ENCODE measurements around the gene PPM1M.

Gene PPM1M, protein sequence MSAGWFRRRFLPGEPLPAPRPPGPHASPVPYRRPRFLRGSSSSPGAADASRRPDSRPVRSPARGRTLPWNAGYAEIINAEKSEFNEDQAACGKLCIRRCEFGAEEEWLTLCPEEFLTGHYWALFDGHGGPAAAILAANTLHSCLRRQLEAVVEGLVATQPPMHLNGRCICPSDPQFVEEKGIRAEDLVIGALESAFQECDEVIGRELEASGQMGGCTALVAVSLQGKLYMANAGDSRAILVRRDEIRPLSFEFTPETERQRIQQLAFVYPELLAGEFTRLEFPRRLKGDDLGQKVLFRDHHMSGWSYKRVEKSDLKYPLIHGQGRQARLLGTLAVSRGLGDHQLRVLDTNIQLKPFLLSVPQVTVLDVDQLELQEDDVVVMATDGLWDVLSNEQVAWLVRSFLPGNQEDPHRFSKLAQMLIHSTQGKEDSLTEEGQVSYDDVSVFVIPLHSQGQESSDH

DNA sequence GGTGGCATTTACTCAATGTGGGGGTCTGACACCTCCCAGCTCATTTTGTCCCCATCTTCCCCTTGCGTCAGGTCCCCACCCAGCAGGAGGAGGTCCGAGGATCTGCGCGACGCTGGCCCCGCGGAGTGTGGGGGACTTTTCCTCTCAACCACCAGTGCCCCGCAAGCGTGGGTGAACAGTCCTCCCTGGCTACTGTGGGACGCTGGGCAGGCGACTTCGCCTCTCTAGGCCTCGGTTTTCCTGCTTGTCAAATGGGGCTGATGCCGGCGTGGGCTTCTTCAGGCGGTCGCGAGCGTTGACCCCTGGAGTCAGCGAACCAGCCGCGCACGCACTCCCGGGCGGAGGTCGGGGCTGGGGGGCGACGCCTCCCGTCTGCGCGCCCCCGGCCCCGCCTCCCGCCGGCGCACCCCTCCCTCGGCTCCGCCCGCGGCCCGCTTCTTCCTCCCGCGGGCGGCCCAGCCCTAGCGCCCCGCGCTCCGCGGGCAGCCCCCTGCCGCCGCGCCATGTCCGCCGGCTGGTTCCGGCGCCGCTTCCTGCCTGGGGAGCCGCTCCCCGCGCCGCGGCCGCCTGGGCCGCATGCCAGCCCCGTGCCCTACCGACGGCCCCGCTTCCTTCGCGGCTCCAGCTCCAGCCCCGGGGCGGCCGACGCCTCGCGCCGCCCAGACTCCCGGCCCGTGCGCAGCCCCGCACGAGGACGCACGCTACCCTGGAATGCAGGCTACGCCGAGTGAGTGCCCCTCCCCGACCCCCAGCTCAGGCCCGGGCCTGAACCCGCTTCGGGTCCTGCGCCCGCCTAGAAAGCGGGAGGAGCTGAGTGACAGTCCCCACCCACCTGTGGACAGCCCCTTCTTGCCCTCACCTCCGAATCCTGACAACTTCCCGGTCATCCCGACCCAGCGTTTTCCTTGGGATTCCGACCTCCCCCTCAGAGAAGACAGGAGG, at the start of gene PPM1M:
Gene PPM1M (plus strand): TSS at position 438 of the 942 bp plus-strand sequence. CDS start 66 bp downstream, at position 504.
- peak; percentile 63 for DNase-seq

DNA sequence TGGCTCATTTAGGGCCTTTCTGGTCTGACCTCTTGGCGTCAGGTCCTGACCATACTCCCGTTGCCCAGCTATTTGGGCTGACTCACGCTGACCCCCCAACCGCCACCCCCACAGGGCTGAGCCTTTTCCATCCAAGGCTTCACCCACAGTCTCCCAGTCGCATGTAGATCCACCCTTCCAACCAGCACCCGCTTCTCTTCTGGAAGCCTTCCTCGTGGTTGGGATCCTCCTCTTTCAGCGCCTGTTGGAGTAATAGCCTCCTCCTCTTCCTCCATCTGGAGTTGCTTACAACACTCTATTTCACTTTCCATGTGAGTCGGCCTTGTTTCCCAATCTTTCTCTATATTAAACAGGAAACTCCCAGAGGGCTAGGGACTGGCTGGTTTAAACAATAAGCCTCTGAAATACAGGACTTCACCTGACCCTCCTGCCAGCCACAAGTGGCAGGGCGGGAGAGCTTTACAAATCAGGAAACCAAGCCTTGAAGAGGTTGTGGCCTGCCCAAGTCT, 49.7 kb upstream of the PPM1M start:
- no peak for DNase-seq

DNA sequence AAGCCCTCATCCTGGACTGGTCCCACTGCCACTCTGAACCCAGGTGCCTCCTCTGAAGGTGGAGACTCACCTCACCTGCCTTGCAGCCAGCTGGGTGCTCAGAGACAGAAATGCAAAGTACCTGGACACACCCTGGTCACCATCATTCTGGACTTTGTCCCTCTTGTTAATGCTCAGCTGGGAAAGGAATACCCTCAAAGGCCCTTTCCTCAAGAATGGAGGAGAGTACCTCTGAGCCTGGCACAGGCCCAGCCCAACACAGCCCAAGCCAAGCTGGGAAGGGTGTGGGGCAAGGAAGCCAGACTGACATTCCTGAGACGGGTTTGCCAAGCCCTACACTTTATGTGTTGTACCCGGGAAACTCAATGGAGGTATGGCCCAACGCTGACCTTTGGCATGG, 48.6 kb upstream of the PPM1M start:
- no peak for DNase-seq

DNA sequence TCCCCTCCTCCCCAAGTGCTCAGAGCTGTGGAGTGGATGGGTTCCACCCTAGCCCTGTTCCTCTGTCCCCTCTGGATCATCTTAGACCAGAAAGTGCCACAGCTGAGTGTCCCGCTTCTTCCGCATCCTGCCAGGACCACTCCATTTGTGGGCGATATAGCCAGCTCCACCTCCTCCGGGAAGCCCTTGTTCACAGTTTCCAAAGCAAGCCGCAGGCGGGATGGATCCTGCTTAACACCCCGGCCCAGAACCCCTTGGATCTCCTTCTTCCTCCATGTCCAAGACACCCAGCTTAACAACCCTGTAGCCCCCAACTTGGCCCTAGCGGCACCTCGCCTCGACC, 48.1 kb upstream of the PPM1M start:
- DNase-seq, result no peak

DNA sequence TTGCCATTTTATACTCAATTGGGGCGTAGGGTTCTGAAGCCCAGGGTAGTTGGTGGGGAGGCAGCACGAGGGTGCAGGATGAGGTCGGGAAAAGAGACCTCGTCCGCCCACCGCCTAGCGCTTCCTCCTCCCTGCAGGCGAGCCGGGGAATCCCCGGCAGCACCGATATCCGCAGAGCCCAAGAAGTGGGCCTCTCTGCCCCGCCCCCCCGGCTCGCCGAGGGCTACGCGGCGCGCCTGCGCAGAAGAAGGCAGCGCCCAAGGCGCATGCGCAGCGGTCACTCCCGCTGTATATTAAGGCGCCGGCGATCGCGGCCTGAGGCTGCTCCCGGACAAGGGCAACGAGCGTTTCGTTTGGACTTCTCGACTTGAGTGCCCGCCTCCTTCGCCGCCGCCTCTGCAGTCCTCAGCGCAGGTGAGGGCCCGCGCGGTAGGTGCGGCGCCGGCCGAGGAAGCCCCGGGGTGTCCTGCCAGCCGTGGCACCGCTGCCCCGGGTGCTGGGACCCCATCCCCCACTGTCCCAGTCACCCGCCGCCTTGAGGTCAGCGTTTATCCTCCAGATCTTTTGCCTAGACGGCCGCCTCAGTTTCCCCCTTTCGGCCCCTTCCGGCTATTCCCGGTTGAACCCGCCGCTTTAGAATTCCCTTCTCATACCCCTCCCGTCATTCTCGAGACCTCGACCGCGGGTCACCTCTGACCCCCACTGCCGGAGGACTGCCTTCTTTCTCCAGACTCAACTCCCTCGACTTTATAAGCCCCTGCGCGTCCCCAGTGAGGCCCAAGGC, 47.5 kb upstream of the PPM1M start, which contains the start of gene ALAS1:
Gene ALAS1 (plus strand): TSS at position 319 of the 784 bp plus-strand sequence. CDS start 1,082 bp downstream, outside the sequence.
- peak; percentile 94 for DNase-seq

DNA sequence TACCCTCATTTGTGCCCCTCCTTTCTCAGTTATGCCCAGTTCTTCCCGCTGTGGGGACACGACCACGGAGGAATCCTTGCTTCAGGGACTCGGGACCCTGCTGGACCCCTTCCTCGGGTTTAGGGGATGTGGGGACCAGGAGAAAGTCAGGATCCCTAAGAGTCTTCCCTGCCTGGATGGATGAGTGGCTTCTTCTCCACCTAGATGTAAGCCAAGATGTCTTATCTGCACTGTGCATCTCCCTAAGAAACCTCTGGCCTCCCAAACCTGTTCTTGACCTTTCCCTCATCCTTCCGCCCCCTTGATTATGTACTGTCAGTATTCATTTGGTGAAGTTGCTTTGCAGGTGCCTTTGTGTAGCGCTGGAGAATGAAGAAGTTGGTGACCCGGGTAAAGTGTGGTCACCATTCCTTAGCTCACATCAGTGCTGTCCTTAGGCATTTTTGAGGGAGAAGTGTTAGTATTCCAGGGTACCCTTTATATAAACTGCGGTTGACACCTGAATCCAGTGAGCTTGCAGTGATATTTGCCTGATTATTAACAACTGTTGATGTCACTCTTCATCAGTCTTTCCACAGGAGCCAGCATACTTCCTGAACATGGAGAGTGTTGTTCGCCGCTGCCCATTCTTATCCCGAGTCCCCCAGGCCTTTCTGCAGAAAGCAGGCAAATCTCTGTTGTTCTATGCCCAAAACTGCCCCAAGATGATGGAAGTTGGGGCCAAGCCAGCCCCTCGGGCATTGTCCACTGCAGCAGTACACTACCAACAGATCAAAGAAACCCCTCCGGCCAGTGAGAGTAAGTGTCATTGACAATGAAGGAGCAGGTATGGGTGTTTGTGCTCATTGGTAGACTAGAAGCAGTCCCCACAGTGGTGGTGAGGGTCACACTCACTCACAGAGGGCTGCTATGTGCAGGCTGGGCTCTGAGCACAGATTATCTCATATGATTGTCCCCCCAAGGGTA, 46.6 kb upstream of the PPM1M start:
- no peak for DNase-seq

DNA sequence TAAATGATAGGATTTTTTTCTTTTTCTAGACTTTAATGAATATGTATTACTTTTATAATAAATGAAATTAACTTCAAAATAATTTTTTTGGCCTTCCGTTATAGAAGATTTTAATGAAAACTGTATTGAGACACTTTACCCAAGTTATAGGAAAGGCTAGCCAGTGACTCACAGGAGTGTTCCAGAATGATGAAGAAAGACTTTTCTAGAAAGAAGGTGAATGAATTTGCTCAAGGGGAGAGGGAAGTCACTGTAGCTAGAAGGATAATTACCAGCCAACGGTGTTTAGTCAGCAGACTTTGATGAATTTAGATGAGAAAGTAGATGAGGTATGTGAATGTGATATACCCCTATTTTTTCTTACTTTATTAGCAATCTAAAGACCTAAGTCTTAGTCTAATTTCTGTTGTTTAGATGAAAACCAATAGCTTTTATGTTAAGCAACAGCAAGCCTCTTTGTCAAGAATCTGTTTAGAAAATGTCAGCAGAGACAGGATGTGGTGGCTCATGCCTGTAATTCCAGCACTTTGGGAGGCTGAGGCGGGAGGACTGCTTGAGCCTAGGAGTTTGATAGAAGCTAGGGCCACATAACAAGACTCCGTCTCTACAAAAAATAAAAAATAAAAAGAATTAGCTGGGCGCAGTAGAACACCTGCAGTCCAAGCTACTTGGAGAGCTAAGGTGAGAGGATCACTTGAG, 44.4 kb upstream of the PPM1M start:
- no peak for DNase-seq

DNA sequence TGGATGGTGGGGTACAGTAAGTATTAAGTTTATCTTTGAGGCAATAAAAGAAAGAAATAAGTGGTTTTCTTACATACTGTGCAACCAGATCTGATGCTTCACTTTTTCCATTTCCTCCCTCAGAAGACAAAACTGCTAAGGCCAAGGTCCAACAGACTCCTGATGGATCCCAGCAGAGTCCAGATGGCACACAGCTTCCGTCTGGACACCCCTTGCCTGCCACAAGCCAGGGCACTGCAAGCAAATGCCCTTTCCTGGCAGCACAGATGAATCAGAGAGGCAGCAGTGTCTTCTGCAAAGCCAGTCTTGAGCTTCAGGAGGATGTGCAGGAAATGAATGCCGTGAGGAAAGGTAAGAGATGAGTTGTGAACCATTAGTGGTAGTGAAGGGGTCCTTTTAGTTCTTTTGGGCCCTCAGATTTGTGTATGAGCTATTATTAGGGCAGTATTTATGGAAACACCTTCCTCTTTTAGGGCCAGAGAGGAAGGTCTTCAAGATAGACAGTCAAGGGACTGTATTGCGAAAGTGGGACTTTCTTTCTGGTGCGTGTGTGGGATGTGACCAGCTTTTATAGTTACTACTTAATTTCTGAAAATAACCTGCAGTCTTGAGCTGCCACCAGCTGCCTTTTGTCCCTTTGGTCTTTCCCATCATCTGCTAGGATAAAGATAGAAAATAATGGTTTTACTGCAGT, 43.0 kb upstream of the PPM1M start:
- no peak for DNase-seq

DNA sequence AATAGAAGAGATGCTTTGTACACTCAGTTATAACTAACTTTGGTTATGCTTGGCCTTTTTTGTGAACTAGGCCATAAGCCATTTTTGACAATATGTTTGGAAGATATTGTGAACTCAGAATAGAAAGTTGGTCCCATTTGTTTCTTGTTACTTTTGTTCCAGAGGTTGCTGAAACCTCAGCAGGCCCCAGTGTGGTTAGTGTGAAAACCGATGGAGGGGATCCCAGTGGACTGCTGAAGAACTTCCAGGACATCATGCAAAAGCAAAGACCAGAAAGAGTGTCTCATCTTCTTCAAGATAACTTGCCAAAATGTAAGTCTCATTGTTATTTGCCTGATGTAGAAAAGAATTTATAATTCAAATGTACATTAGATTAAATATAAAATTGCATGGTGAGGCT, 41.9 kb upstream of the PPM1M start:
- no peak for DNase-seq

DNA sequence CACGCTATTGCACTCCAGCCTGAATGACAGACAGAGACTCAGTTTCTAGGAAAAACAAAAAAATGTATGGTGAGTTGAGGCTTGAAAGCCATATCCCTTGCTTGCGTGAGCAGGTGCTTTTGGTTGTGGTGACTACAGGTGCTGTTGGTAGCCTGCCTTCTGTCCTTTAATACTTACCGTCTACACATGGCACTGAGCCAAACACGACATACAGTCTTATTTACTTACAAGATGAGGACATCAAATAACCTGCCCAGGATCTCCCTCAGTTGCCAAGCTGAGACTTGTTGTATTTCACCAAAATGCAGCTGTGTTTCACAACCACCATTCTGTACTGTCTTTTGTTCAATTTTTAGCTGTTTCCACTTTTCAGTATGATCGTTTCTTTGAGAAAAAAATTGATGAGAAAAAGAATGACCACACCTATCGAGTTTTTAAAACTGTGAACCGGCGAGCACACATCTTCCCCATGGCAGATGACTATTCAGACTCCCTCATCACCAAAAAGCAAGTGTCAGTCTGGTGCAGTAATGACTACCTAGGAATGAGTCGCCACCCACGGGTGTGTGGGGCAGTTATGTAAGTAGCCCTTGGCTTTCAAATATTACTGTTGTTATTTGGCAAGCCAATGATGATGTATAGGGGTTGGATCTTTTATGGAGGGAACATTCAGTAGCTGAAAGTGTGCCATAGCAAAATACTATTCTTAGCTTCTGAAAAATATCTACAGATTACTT, 41.1 kb upstream of the PPM1M start:
- DNase-seq, result no peak

DNA sequence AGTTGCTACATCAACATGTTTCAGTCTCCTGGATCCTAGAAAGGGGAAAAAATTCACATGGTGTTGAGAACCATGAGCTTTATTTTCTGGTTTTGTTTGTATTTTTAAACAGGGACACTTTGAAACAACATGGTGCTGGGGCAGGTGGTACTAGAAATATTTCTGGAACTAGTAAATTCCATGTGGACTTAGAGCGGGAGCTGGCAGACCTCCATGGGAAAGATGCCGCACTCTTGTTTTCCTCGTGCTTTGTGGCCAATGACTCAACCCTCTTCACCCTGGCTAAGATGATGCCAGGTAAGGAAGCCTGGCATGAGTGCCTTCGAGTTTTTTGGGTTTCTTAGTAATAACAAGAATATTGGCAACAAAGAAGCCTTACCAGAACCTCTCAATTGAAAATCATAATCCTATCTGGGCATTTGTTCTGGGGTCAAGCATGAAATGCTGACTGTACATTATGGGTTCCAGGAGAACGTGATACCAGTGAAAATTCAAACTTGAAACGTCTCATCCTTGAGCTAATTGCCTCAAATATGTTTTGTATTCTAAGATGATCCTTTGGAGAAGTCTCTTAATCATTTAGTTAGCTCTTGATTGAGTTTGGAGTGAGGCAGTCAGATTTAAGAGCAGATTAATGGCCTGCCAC, 39.7 kb upstream of the PPM1M start:
- no peak for DNase-seq

DNA sequence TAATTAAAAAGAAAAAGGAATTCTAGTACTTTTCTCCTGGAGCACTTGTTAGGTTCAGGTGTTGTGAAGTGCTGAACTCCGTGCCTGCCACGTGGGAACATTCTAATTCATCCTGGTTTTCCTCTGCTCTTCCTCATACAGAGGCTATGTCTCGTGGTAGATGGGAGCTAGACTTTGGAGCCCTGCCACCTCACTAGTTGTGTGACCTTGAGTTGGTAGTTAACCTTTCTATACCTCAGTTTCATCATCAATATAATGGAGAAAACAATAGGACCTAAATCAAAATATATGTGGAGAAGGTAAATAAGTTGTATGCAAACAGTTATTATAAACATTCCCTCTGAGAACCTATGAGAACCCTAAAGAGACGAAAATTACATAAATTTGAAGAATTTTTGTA, 37.0 kb upstream of the PPM1M start:
- DNase-seq, result no peak

DNA sequence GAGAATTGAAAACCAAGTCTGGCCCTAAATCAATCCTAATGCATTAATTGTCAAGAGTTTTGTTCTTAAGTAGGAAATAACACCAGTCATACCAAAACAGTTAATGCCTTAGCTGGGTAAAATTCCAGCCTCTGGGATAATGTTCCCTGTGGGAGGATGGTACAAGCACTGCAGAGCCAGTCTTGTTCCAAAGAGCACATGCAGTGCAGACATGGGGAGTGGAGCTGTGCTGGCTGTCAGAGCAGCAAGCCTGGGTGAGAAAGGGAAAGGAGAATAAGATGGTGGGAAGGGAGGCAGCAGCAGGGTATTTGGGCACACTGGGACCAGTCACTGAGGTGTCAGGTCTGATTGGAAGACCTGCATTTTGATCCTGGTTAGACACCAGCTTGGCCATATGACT, 35.5 kb upstream of the PPM1M start:
- DNase-seq, result no peak

DNA sequence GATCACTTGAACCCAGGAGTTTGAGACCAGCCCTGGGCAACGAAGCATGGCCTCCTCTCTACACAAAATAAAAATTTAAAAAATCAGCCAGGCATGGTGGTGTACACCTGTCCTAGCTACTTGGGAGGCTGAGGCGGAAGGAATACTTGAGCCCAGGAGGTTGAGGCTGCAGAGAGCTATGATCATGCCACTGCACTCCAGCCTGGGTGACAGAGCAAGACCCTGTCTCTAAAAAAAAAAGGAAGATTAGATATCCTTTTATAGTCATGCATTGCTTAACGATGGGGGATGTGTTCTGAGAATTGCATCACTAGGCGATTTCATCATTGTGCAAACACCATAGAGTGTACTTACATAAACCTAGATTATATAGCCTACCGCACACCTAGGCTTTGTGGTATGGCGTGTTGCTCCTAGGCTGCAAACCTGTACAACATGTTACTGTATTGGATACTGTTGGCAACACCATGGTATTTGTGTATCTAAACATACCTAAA, 35.0 kb upstream of the PPM1M start:
- DNase-seq, result no peak

DNA sequence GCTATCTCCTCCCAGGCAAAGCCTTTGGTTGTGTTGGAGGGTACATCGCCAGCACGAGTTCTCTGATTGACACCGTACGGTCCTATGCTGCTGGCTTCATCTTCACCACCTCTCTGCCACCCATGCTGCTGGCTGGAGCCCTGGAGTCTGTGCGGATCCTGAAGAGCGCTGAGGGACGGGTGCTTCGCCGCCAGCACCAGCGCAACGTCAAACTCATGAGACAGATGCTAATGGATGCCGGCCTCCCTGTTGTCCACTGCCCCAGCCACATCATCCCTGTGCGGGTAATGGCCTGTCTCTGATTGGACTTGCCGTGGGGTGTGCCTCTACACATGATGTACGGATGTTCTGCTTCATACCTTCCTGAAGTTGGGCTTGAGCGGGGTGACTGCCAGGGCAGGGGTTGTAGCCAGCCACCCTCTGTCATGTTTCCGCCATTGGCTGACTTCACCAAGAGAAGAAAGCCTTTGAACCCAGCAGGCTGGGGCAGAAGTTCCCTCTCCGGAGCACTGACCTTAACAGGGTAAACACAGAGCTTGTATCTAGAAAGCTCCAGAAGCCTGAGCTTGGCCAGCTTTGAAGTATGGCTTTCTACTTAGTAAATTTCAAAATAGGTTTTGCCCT, 34.2 kb upstream of the PPM1M start:
- DNase-seq, result no peak

DNA sequence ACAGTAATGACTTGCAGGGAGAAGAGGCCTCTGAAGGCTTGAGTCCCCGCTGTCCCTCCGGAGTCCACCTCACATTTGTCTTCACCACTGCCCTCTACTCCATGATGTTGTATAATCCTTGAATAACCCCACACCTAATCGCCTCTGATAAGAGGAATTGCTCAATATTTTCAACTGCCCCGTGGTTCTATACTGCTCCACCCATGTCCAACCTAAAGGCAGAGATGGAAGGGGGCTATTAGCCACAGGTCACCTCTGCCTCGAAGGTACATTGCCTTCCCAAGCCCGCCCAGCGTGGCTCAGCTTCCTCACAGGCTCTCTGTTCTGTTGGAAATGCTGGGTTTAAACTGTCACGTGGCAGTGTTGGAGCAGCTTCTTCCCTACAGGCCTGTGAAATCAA, 32.6 kb upstream of the PPM1M start:
- no peak for DNase-seq

DNA sequence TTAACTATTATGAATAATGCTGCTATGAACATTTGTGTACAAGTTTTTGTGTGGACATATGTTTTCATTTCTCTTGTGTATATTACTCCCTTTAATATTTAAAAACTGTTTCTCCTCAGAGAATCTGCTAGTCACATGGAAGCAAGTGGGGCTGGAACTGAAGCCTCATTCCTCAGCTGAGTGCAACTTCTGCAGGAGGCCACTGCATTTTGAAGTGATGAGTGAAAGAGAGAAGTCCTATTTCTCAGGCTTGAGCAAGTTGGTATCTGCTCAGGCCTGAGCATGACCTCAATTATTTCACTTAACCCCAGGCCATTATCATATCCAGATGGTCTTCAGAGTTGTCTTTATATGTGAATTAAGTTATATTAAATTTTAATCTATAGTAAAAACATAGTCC, 31.7 kb upstream of the PPM1M start:
- DNase-seq, result no peak

DNA sequence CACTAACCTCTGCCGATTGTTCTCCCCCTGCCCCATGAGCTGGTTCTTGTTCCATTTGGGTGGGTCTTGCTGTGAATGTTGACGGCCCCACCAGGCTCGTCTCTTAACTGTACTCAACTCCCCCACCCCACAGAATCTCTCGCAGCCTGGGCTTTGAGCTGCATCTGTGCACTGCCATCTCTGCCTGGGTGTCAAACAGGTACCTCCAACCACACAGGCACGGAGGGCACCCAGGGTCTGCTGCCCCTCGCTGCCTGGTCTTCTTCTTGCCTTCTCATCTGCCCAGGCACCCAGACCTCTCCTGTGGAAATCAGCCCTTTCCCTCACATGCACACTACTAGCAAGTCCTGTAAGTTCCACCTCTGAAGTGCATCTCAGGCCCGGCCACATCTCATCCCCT, 30.2 kb upstream of the PPM1M start:
- no peak for DNase-seq

Data from activated naive CD4-positive, alpha-beta T cell treated with Interleukin-2 at 50 U/mL for 16 hours (primary cell).